OCI-LY3 (cell line): ENCODE data around the gene CAMK2B.

Experiments used
- EZH2phosphoT487 ChIP-seq: fragments of 200-600 bp; shearing (Covaris generic); IDR thresholded peaks from 2 replicates; pipeline ENCODE4 v1.6.1; 2018; ENCODE audit warnings: antibody characterized with exemption, mixed run types, low read depth
- TF ChIP-seq, protein P1 (sequence below): fragments of 200-600, 300-600 bp; sonication (generic); IDR thresholded peaks from 2 replicates; pipeline ENCODE4 v1.5.1; 2014; ENCODE audit warnings: antibody characterized with exemption, low read length, low read depth

DNA sequence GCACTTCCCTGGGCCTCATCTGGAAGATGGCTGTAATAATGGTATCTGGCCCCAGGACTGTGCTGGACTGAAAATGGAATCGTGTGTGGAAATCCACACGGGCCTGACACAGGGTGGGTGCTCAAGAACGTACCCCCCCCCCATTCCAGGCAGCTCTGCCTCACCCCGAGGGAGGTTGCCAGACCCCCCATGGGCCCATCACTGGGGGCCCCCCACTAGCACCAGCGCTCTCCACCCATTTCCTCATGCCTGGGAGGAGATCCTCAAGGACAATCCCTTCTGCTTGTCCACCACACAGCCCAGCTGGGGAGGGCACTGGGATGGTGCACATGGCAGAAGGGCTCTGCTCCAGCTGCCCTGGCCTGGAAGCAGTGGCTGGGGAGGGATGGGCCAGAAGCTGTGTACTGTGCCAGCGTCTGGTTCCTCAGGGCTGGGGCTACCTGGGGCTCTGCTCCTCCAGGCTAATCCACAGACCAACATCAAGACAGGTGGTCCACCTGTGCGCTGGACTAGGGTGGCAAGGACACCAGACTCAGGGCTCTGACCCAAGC lies 55.4 kb downstream of the CAMK2B start:
- TF ChIP-seq, protein P1, sequence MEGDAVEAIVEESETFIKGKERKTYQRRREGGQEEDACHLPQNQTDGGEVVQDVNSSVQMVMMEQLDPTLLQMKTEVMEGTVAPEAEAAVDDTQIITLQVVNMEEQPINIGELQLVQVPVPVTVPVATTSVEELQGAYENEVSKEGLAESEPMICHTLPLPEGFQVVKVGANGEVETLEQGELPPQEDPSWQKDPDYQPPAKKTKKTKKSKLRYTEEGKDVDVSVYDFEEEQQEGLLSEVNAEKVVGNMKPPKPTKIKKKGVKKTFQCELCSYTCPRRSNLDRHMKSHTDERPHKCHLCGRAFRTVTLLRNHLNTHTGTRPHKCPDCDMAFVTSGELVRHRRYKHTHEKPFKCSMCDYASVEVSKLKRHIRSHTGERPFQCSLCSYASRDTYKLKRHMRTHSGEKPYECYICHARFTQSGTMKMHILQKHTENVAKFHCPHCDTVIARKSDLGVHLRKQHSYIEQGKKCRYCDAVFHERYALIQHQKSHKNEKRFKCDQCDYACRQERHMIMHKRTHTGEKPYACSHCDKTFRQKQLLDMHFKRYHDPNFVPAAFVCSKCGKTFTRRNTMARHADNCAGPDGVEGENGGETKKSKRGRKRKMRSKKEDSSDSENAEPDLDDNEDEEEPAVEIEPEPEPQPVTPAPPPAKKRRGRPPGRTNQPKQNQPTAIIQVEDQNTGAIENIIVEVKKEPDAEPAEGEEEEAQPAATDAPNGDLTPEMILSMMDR = no peak
- TF ChIP-seq EZH2phosphoT487 = no peak
